Effector CD4-positive, alpha-beta T cell (primary cell): ENCODE measurements around the gene CINP.
A peak's percentile ranks its signal among the peaks of the same experiment; 100 is the strongest.
"Not testable (repeated sequence)": the region's sequence is repeated elsewhere in the genome, so short reads cannot be mapped to it uniquely, and the experiment has no call there.

Experiments used
- DNase-seq: peaks from one replicate; pipeline ENCODE4 v3.0.0-alpha.2; 2020

Gene CINP

DNA sequence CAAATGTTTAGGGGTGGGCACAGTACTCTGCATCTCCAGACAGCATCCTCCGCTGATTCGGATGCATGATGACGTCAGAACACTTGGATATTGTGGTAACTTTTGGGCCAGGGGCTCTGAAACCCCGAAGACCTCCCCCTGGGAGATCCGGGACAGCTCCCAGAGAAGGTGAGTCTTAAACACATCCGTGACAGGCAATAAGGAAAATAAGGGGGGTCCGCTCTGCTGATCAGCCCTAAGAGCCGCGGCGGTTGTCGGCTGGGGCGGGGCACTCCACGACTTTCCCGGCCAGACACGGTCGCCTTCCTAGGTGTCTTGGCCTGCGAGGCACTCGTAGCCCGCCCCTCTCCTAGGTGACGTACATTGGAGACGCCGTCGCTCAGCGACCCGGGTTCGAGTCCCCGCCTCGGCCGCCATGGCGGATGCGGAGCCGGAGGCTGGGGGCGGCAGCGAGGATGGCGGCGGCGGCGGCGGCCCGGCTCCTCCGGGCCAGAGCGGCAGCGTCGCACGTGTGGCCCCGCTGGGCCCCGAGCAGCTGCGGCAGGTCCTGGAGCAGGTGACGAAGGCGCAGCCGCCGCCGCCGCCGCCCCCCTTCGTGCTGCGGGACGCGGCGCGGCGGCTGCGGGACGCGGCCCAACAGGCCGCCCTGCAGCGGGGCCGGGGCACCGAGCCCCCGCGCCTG, 43.2 kb downstream of the CINP start, which contains the start of gene ZNF839:
ZNF839 (plus strand) TSS at position 396 of the 682 bp plus-strand sequence; CDS start at position 416, 20 bp downstream.
- DNase-seq = peak; percentile 89

DNA sequence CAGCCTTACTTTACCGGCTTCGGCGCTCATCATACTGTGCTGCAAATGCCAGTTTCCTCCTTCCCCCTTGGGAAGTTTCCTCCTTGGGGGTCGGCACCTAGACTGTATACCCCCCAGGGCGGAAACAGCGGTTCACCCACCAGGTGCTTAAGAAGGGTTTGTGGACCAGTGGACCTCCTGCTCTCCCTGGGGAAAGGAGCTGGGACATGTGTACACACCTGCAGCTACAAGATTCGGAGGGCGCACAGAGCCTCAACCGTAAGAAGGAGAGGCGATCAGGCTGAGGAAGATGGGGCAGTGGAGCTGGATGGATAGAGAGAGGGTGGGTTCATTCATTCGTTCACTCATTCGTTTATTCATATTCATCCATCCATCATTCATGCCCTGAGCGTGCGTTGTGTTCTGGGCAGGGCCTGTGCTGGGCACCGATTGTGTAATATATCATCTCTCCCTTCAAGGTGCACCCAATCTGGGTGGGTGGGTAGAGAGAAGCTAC, 43.9 kb downstream of the CINP start:
- DNase-seq = no peak

DNA sequence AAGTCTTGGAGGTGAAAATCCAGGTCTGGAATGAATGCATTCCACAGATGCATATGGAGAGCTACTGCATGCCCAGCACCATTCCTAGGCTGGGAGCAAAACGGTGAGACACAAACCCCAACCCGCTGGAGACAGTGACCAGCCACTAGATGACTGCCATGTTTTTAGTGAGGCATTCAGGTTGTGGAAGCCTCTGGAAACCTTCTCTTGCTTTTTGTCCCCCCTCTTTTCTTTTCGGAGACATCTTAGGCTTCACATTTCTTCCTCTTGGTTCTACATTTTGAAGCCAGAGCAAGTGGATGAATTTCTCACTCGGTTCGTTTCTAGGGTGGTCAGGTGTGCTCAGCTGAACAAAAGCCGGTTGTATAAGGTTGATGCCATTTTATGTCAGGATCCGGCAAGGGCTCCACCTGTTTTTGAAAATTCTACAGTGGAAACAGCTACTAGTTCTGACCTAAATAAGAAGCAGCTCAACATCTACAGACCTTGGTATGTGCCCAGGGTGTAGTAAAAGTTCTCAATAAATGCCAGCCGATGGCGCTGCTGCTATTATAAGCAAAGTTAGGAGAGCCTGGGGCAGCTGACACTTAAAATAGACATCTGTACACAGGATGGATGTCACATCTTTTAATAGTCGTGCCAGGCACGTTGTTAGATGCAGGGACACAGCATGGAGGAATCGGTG, 45.0 kb downstream of the CINP start:
- no peak for DNase-seq

DNA sequence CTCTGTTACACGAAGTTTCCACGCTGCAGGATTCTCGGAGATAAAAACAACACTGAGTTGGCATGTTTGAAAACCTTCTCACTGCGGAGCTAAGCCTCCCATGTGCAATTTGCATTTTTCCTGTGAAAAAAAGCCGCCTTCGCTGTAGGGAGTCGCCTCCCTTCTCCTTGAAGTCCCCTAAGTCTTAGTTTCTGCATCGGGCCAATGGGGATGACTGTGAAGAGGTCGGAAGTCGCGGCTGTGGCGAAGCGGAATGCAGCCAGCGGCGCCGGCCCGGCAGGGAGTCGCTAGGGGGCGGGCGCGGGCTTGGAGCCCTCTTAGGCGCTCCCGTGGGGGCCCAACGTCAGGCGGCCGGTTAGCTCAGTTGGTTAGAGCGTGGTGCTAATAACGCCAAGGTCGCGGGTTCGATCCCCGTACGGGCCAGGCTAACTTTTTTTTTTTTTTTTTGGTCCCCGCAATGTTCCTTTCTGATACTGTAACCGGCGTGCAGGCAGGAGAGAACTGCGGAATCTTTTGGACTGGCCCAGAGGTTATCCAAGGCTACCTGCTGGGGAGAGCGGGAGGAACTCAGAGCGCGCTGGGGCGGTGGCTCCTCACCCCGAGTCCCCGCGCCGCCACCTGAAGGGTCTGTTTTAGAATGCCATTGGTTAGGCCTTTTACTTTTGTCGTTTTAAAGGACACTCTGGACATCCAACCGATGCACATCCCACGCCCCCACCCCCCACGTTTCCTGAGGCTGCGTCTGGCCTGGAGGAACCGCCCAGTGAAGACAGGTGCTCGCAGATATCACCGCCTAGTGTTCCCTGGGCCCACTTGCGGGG, 45.7 kb downstream of the CINP start:
- peak; percentile 90 for DNase-seq

DNA sequence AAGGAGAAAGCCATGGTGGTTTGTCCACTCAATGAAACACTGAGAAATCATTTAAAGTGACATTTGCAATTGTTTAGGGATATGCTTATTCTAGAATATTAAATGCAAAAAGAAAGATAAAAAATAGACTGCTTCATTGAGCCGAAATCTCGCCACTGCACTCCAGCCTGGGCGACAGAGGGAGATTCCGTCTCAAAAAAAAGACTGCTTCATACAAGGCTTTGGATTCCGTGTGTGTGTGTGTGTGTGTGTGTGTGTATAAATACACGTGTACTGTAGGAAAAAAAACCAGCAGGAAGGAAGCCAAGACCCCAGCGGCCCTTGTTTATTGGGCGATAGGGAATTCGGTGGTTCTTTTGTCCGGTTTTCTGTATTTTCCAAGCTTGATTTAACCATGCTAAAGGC, 46.4 kb downstream of the CINP start:
- peak; percentile 23 for DNase-seq

DNA sequence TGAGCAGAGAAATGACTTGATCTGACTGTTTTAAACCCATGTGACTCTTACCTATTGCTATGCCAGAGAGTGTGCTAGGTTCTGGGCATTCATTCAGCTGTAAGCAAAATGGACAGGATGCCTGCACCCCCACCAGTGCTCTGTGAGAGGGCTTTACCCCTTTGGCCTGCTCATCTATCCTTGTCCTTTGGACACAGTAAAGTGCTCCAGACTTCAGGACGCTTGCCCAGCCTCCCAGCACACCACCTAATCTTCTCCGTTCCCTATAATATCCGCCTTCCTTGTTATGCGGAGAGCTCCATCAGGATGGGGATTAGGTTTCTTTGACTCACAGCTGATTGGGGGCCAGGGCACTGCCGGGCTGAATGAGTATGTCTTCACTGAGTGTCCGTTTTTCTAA, 47.6 kb downstream of the CINP start:
- DNase-seq = no peak

DNA sequence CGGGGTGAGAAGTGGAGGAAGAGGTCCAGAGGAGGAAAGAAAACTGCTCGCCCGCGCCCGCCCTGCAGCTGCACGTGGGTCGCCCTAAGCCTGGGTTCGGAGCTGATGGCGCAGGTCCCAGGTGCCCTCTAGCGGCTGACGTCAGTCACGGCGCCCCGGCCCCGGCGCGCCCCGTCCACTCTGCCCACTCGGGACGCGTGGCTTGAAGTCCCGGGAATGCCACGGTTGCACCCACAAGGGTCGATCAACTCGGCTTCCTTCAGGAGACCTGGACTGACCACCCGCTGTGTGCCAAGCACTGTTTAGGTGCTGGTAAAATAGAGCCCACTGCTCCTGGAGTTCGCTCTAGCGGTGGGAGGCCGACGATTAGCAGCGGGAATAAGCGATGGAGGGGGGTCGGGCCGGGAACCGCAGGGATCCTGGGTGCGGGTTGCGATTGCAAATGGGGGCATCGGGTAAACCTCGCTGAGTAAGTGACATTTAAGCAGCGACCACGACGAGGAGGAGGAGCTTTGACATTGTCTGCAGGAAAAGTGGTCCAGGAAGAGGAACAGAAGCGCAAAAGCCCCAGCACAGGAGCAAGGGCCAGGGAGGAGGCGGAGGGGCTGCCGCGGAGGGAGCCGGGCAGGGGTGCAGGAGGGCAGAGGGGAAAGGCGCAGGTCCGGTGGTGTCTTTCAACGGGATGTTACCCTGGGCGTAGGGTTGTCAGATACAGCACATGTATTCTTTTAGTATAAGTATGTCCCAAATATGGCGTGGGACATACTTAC, 48.3 kb downstream of the CINP start:
- peak; percentile 73 for DNase-seq

DNA sequence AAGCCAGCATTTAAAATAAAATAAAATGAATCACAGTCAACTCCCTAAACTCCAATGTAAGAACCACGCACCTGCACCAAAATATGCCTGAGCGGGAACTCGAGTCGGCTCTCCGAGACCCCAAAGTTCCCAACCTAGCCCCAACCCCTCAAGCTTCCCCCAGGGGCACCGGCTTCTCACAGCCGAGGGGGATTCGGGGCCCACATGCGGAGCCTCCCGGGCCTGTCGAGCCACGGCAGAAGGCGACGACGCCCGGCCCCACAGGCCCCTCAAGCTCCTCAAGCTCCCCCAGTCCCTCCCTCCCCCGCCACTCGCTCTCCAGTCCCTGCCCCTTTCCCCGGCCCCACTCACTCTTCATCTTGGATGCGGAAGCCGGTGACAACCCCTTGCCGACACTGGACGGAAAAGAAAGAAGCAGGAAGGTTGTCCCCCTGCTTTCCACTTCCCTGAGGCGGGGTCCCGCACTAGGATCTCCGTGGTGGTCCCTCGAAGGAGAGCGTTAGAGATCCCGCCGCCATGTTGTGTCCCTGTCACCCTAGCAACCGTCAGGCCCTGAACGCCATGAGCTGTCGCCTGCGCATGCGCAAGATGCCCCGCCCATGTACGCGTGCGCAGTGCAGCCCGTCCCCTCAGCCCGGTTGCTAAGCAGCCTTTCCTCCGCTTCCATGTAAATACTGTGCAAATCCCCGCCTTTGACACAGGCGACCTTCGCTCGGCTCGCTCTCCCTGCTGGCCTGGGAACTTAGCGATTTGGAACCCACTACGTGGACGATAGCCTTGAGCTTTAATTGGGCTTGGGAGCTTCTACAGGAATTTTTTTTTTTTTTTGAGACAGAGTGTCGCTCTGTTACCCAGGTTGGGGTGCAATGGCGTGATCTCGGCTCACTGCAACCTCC, 57.8 kb downstream of the CINP start, which contains the start of gene MOK:
MOK (minus strand) TSS at position 554 of the 896 bp plus-strand sequence; CDS start at position 358, 196 bp downstream.
- peak; percentile 94 for DNase-seq

DNA sequence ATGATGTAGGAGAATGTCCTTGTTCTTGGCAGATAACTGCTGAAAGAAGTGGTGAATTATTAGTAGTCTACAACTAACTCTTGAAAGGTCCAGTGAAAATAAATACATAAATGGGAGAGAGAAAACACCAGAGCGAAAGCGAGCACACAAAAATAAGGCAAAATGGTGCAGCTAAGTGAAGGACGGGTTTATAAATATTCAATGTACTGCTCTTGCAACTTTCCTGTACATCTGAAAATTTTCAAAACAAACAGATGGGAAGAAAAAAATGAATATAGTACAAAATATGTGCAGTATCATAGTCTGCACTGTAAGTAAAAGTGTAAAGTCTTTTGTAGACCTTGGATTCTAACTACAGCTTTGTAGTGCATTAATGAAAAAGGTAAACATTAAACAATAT, 59.0 kb downstream of the CINP start:
- no peak for DNase-seq

DNA sequence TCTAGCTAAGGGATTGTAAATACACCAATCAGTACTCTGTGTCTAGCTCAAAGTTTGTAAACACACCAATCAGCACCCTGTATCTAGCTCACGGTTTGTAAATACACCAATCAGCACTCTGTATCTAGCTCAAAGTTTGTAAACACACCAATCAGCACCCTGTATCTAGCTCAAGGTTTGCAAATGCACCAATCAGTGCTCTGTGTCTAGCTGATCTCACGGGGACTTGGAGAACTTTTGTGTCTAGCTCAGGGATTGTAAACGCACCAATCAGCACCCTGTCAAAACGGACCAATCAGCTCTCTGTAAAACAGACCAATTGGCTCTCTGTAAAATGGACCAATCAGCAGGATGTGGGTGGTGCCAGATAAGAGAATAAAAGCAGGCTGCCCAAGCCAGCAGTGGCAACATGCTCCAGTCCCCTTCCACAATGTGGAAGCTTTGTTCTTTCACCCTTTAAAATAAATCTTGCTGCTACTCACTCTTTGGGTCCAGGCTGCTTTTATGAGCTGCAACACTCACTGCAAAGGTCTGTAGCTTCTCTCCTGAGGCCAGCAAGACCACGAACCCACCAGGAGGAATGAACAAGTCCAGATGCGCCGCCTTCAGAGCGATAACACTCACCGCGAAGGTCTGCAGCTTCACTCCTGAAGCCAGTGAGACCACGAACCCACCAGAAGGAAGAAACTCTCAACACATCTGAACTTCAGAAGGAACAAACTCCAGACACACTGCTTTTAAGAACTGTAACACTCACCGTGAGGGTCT, 64.2 kb downstream of the CINP start:
- DNase-seq = not testable (repeated sequence)
